Kidney (tissue), 14 donors: ENCODE data around the gene PRKCZ. TPM values are rescaled to one million over a fixed set of nuclear protein-coding genes. Genes with fewer than 3 reads are reported as not detected.
A peak's percentile ranks its signal among the peaks of the same experiment; 100 is the strongest.

Experiments used
- DNase-seq, 5 donors: peaks; one replicate each; pipeline ENCODE4 v3.0.0-alpha.2; 2013 to 2020
- FAIRE-seq: peaks from 2 replicates; lab custom pipeline; 2012; peaks lifted over from hg19 to GRCh38; lab: Jason Lieb, UNC
- H3K27ac ChIP-seq, 2 donors: one replicate each; pipeline ENCODE4 v1.7.0; 2013; ENCODE audit warnings: low read depth in 2 of 2, low read length in 2 of 2, inconsistent platforms in 1 of 2
- H3K27me3 ChIP-seq: one replicate; pipeline ENCODE4 v1.7.1; 2013; ENCODE audit warnings: low read length, inconsistent platforms; ENCODE audit not compliant: control insufficient read depth, insufficient read depth
- H3K36me3 ChIP-seq, 3 donors: one replicate each; pipeline versions ENCODE4 v1.7.0 to v1.7.1; 2013; ENCODE audit warnings: low read length in 3 of 3, control low read depth in 1 of 3, inconsistent platforms in 1 of 3; ENCODE audit not compliant: insufficient read depth in 3 of 3, control insufficient read depth in 2 of 3
- H3K4me1 ChIP-seq, 3 donors: one replicate each; pipeline versions ENCODE4 v1.7.0 to v1.7.1; 2013; ENCODE audit warnings: low read length in 3 of 3, inconsistent platforms in 1 of 3, low read depth in 1 of 3; ENCODE audit not compliant: control insufficient read depth in 2 of 3, insufficient read depth in 2 of 3
- H3K4me3 ChIP-seq, 3 donors: one replicate each; pipeline versions ENCODE4 v1.7.0 to v1.8.1; 2013; ENCODE audit warnings: low read length in 3 of 3, control low read depth in 1 of 3, inconsistent platforms in 1 of 3
- H3K9ac ChIP-seq, 3 donors: one replicate each; pipeline versions ENCODE4 v1.7.0 to v1.7.1; 2013; ENCODE audit warnings: low read length in 3 of 3, control low read depth in 1 of 3, inconsistent platforms in 1 of 3
- H3K9me3 ChIP-seq, 3 donors: one replicate each; pipeline versions ENCODE4 v1.7.0 to v1.7.1; 2013; ENCODE audit warnings: low read length in 3 of 3, control low read depth in 1 of 3, inconsistent platforms in 1 of 3; ENCODE audit not compliant: control insufficient read depth in 2 of 3, insufficient read depth in 1 of 3
- intact Hi-C: fragments of 100-400 bp; cut with DNase I; formaldehyde crosslinking; loops from one replicate; pipeline ENCODE4 v1.11.1; 2022
- polyA plus RNA-seq: library from polyadenylated mRNA; stranded (reverse); fragments of 350-450 nt; fragmentation: Illumina TruSeq; extraction: RNeasy Lipid Tissue Mini Kit (QIAGEN cat#74804); gene quantifications from one replicate; pipeline ENCODE4 v1.2.3, GENCODE V29; 2014; ENCODE audit warnings: low read depth, low replicate concordance; ENCODE audit not compliant: insufficient read depth
- total RNA-seq: library from RNA; stranded (reverse); fragmentation: NEBNext Ultra II Directional; extraction: Animal tissue kit (Norgen Biotek cat#: 25700); gene quantifications from one replicate; pipeline ENCODE4 v1.2.1, GENCODE V29; 2021
- TF ChIP-seq, protein P1 (sequence below): IDR thresholded peaks from 3 replicates; pipeline ENCODE4 v1.5.1; 2012; ENCODE audit warnings: mild to moderate bottlenecking, moderate library complexity, borderline replicate concordance; ENCODE audit not compliant: insufficient read depth; ENCODE audit errors: extremely low read depth
- donor health status: control.
- donor health status: control.
- donor health status: control.
- donor health status: control.
- donor health status: control.
- donor health status: DM: yes; HTN: yes; CAD: no.
- donor health status: Normal renal cell carcinoma (clear cell type).

PRKCZ gene
- total and polyA plus RNA-seq, 2 donors from 2014 or later, result 24.7 to 42.4 TPM

DNA sequence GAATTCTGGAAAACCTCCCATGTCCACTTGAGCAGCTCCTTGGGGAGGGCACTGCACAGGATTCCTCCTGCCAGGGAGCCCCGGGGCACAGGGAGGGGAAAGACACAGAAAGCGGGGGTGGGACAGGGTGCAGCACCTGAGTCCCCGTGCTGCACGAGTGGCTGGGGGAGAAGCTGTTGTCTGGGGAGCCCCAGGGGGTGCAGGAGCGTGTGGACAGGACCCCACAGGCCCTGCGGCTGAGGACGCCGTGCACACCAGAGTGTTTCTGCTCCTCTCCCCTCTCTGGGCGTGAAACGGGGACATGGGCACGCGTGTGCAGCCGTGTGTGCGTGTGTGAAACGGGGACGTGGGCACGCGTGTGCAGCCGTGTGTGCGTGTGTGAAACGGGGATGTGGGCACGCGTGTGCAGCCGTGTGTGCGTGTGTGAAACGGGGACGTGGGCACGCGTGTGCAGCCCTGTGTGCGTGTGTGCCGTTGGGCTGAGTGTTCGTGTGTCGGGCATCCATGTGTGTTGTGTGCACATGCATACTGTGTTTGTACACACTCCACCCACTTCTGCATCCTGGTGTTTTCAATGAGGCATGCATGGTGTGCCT lies 122.4 kb downstream of the PRKCZ start:
- Histone ChIP-seq H3K27me3 (no peaks in the 10 kb centered on the region), H3K9me3 (no peaks in the 10 kb centered on the region), H3K9ac (no peak overlapping the region), H3K4me3 (no peak overlapping the region), H3K27ac (no peak overlapping the region), H3K36me3 (peaks cover 0 to 5% (median 2%) of the 10 kb centered on the region in 3 donors), H3K4me1 (no peaks in the 10 kb centered on the region)
- intact Hi-C loops, result no loop called here
- FAIRE-seq, result no peak
- DNase-seq, result no peak
- TF ChIP-seq, protein P1, sequence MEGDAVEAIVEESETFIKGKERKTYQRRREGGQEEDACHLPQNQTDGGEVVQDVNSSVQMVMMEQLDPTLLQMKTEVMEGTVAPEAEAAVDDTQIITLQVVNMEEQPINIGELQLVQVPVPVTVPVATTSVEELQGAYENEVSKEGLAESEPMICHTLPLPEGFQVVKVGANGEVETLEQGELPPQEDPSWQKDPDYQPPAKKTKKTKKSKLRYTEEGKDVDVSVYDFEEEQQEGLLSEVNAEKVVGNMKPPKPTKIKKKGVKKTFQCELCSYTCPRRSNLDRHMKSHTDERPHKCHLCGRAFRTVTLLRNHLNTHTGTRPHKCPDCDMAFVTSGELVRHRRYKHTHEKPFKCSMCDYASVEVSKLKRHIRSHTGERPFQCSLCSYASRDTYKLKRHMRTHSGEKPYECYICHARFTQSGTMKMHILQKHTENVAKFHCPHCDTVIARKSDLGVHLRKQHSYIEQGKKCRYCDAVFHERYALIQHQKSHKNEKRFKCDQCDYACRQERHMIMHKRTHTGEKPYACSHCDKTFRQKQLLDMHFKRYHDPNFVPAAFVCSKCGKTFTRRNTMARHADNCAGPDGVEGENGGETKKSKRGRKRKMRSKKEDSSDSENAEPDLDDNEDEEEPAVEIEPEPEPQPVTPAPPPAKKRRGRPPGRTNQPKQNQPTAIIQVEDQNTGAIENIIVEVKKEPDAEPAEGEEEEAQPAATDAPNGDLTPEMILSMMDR, result no peak

DNA sequence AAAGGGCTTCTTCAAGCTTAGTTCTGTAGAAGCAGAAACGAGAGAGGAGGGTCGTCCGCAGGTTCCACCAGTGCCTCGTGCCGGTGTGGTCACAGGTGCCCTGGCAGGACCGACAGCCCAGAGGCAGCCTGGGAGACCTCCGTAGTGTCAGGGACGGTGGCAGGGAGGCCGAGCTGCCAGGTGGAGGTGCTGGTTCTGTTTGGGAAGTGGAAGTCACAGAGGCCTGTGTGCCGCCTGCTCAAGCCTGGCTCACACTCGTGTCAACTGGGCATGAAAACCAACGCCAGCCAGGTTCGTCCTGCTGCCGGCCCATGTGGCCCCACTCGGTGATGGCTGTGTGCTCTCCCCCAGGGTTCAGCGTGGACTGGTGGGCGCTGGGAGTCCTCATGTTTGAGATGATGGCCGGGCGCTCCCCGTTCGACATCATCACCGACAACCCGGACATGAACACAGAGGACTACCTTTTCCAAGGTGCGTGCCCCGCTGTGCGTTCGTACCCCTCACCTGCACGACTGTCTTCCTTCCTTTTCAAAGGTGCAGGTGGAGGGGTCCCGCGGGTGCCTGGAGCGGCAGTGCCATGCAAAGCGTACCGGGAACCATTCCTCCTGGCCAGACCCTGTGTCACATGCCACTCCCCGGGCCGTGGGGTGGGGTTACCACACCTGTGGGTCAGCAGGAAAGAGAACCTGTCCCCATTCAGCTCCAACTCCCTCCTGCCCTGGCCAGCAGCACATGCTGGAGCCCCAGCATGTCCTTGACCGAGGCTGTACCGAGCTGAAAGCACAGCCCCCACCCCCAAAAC lies 123.5 kb downstream of the PRKCZ start:
- H3K9ac ChIP-seq, result no peak overlapping the region
- no peak overlapping the region for H3K4me3 ChIP-seq
- no peaks in the 10 kb centered on the region for H3K4me1 ChIP-seq
- no peaks in the 10 kb centered on the region for H3K9me3 ChIP-seq
- DNase-seq, result peak in 1 of 5 donors; percentile 69
- TF ChIP-seq, protein P1, result no peak
- FAIRE-seq, result no peak
- no peak overlapping the region for H3K27ac ChIP-seq
- intact Hi-C loops, result no loop called here
- H3K36me3 ChIP-seq, result peaks cover 0 to 5% (median 2%) of the 10 kb centered on the region in 3 donors
- H3K27me3 ChIP-seq, result no peaks in the 10 kb centered on the region

DNA sequence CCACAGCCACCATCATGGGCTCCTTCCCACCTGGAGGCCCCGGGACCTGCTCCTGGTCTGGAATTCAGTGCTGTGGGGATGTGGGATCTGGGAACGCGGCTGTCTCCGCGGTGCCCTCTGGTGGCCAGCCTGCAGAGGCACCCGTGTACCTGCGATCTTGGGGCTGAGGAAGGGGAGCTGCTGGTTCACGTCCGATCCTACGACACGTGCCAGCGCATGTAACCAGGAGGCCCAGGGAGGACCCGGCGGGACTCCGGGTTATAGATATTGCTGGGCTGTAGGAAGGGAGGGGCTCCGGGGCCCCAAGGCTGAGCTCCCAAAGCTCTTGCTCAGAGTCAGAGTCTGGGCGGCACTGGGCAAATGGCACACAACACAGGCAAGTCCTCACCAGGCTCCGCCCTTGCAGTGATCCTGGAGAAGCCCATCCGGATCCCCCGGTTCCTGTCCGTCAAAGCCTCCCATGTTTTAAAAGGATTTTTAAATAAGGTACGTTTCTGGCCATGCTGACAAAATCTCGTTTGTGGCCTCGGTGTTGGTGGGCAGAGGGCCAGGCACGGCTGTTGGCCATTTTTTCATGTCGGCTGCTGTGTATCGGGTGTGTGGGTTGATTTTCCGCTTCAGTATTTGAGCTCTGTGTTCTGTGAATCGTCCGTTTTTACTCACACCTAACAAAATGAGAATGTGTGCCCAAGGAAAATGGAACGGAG lies 124.3 kb downstream of the PRKCZ start:
- Histone ChIP-seq H3K4me1 (no peaks in the 10 kb centered on the region), H3K27me3 (no peaks in the 10 kb centered on the region), H3K36me3 (peaks cover 0 to 5% (median 2%) of the 10 kb centered on the region in 3 donors), H3K9me3 (no peaks in the 10 kb centered on the region), H3K27ac (no peak overlapping the region), H3K4me3 (peak overlapping the region in 1 of 3 donors; percentile 8), H3K9ac (no peak overlapping the region)
- intact Hi-C loops, result no loop called here
- DNase-seq (peak; percentile 71 to 82 (median 80)), FAIRE-seq (no peak)
- TF ChIP-seq, protein P1, result peak; percentile 75
